HG03095 (cell line): ENCODE measurements around the gene SV2C.
"Not testable (repeated sequence)": the region's sequence is repeated elsewhere in the genome, so short reads cannot be mapped to it uniquely, and the experiment has no call there.

Experiments used
- ATAC-seq: cut with Tn5 transposase; IDR thresholded peaks from one replicate; pipeline ENCODE4 v1.9.1; 2021; ENCODE audit warnings: moderate library complexity; ENCODE audit not compliant: unreplicated experiment

Gene SV2C, protein sequence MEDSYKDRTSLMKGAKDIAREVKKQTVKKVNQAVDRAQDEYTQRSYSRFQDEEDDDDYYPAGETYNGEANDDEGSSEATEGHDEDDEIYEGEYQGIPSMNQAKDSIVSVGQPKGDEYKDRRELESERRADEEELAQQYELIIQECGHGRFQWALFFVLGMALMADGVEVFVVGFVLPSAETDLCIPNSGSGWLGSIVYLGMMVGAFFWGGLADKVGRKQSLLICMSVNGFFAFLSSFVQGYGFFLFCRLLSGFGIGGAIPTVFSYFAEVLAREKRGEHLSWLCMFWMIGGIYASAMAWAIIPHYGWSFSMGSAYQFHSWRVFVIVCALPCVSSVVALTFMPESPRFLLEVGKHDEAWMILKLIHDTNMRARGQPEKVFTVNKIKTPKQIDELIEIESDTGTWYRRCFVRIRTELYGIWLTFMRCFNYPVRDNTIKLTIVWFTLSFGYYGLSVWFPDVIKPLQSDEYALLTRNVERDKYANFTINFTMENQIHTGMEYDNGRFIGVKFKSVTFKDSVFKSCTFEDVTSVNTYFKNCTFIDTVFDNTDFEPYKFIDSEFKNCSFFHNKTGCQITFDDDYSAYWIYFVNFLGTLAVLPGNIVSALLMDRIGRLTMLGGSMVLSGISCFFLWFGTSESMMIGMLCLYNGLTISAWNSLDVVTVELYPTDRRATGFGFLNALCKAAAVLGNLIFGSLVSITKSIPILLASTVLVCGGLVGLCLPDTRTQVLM

GRCh38 chr5:76082772-76083554 is at the start of gene SV2C:
TSS of gene SV2C (plus strand) at chr5:76083383. CDS start at chr5:76131751, 48,368 bp downstream.
- no peak for ATAC-seq

GRCh38 chr5:76037736-76038151 is 45.4 kb upstream of the SV2C start:
- ATAC-seq: not testable (repeated sequence)

- no peak for ATAC-seq
Measured at GRCh38 chr5:76038212-76038611, 45.0 kb upstream of the SV2C start.

GRCh38 chr5:76040806-76041205 is 42.4 kb upstream of the SV2C start:
- ATAC-seq: no peak

DNA sequence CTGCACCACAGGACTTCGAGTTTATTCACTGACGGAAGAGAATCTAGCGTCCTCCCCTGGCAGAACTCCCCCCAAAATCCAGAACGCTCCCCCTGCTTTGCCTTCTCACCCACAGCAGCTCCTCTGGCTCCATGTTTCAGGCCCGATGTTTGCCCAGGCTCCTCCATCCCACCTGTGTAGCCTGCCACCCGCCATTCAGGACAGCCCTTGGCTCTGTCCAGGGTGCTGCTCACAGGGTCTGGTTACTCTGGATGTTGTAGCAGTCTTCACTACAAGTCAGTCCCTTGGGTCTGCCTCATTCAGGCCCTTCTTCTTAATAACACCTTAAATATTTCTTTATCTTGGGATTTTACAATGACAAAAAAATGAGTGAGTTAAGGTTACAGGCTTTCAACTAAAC is 41.3 kb upstream of the SV2C start:
- no peak for ATAC-seq

DNA sequence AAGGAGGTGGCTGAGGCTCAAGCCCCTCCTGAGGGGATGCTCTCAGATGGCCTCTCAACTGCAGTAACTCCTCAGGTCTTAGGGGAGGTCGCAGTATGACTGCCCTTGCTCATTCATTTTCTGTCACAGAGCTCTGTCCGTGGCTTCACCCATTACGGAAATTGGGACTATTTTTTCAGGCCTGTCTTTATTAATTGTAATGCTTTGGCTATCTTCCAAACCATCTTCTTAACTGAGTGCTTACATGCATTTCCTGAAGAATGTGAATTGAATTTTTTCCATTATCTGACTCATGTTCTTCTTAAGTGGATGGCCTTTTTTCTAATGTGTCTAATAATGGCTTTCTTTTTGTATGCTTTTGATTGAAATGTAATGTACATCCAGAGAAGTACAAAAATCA is 36.4 kb upstream of the SV2C start:
- no peak for ATAC-seq

DNA sequence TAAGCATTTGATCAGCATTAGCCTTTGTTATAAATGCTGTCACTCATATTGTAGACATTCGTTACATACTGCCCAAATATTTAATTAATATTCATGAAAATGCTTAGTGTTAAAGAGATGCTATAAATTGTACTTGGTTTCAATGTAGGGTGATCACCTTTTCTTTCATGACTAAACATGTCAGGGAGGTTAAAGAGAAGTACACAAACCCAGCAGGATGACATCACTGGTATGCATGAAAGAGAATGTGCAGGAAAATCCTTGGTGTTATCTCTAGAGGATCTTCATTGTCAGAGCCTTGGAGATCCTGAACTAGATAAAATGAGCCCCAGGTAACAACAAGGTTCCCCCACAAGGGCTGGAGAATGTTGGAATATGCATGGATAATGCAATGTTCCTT is 33.0 kb upstream of the SV2C start:
- no peak for ATAC-seq

- no peak for ATAC-seq
Measured at GRCh38 chr5:76062502-76063041, 20.6 kb upstream of the SV2C start.

DNA sequence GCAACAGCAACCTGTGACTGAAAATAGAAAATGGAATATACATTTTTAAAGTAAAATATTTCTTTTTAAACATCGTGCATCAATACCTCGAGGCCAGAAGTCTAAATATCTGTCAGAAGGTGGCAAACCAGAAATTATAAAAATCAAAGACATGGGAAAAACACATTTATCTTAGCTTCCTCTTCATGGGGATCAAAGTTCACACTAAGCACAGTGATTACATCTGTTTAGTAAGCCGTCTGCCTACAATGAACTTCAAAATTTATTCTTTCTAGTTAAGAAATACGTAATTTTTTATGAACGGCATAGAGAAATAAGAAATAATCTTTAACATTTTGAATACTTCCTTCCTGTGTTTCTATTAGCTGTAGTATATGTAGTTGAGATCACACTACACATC is 17.9 kb upstream of the SV2C start:
- no peak for ATAC-seq

DNA sequence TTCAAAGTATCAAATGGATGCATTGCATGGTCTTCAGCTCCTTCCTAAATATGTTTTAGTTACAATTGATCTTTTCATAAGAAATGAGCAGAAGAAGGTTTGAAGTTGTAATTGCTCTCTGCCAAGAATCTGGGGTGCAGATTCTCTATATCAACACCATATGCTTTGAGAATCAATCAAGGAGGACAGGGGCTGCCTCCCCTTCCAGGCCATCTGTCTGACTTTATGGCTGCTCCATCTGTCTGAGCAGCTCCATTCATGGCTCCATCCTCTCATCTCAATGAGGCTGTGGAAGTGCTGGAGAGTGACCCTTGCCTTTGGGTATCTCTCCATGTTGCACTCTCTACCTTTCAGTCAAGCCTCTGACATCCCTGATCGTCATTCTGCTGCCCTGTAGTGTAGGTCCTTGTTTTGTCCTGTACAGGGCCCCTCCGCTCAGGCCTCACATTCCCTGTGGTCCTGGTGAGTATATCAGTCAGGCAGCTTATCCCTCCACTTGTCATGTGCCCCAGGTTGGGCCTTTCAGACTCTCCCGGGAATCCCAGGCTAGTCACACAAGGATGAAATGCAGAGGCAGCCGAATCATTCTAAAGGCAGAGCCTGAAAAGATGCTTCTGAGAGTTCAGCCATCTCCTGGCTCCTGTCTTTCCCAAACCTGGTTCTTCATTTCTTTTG is 14.0 kb upstream of the SV2C start:
- no peak for ATAC-seq

DNA sequence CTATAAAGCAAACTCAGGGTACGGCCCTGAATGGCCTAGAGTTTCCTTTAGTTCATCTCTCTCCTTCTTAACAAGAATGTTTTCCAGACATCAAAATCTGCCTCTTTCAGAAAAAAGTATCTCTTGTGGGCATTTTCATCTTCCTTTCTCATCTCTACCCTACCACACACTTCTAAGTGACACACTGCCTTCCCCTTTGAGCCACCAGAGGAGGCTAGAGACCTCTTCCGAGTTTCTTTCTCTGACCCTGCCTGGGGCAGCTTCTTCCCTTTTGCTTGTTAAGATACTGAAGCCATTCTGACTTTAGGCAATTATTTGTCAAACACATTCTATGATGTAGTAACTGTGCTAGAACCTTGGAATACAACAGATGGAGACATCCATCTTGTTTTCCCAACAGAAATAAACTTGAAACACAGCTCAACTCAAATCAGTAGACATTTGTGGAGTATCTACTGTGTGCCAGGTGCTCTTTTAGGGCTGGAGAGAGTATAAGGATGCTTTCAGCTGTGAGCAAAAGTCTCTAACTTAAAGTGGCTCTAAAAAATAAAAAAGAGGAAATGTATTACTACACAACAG is 8.6 kb upstream of the SV2C start:
- no peak for ATAC-seq

- no peak for ATAC-seq
Measured at GRCh38 chr5:76081811-76082771, 1.1 kb upstream of the SV2C start.

DNA sequence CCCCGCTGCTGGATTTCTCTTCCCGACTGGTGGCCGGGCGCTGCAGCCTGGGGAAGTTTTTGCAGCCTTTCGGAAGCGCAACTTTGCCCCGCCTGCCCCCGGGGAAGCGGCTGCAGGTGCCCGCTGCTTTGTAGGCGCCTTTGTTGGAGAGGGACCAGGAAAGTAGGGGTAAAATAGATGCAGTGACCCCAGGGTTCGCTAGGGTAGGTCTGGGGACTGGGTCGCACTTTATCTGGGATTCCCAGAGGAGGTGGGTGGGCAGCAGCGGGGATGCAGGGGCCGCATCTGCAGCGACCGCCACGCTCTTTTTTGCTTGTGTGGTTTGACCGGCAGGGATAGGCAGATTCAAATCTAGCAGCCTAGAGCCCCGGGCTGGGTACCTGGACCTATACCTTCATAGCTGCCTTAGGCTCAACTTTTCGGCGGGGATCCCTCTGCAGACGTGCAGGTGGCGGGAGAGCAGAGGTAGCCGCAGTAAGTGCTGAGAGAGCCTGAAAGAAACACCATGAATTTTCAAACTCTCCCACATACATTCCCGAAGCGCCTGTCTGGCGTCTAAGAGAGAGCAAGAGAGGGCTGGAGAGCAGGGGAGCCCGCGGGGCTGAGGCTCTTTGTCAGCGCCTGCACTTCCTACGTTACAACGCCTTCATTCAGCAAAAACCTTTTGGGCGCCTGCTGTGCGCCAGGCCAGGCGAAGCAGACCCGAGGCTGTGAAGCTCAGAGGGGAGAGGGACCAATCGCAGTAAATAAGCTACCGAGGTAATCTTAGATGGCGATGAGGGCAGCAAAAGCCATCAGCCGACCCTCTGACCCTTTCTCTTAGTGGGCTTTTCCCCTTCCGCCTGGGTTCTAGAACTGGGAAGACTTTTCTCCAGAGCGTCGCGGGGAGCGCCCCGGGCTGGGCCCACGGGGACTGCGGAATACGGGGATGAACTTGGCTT is 642 bp downstream of the SV2C start:
- ATAC-seq: no peak

DNA sequence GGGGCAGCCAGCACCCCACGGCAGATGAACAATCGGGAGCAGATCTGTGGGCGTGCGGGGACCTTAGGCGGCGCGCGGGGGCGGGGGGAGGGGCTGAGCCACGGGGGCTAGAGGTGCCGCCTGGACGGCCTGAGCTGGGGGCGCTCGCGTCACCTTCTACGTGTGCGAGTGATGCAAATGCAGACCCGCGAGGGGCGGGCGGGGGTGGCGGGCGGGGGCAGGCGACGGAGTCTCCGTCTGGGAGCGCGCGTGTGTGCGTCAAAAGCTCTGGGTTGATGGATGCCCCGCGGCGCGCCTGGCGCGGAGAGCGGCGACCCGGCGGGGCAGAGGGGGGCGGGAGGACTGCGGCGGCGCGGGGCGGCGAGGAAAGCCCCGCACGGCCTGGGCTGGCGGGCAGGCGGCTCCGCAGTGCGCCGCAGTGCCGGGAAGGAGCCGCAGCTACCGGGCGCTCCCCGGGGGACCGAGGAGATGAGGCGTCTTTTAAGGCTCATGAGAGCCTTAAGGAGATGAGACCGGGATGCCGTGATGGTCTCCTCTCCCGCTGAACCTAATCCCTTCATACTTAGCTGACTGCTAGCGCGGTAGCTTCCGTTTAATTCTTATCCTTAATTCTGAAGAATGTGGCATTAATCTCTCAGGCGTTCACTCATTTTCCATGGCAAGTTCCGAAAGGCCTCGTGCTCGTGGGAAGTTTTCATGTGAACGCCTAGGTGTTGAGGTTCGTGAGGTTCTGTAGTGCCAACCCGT is 1.5 kb downstream of the SV2C start:
- no peak for ATAC-seq

DNA sequence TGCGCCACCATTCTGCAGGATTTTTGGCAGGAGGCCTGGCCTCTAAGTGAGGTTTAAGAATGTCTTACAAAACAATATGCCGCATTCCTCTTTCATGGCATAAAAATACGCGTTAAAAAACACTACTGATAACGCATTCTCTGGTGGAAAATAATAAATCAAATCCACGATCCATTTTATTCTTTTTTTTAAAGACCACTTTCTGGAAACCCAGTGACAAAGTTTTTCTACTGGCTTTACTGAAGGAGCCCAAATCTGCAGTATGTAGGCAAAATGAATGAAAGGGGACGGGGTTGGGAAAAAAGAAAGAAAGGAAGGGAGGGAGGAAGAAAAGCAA is 2.0 kb downstream of the SV2C start:
- ATAC-seq: no peak

DNA sequence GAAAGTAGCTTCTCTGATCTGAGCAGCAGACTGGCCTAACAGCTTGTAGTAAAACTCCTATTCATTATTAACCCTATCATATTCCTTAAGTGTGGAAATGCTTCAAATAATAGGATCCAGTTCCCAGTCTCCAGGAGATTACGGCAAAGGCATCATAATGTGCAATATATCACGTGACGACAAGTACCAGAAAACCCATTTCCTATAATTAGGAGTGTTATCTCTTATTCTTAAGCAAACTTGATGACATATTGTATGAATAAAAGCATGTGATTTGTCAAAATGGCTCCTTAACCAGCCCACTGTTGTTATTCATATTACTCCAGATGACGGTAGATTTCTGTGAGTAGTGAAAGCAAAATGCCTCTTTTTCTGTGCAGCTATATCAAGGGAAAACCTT is 2.9 kb downstream of the SV2C start:
- ATAC-seq: no peak

- ATAC-seq: not testable (repeated sequence)
Measured at GRCh38 chr5:76089156-76089555, 6.0 kb downstream of the SV2C start.

- no peak for ATAC-seq
Measured at GRCh38 chr5:76091351-76091750, 8.2 kb downstream of the SV2C start.
